Activated T-cell treated with anti-CD3 and anti-CD28 coated beads for 4 hours (primary cell): Measurements from ENCODE around the gene EHBP1.

Experiments
- DNase-seq: peaks from one replicate; pipeline ENCODE4 v3.0.0-alpha.2; 2020

The EHBP1 gene

GRCh38 chr2:62785810-62786597 lies 80.5 kb downstream of the EHBP1 start:
- DNase-seq: no peak

GRCh38 chr2:62787386-62787785 lies 81.9 kb downstream of the EHBP1 start:
- DNase-seq: no peak

DNA sequence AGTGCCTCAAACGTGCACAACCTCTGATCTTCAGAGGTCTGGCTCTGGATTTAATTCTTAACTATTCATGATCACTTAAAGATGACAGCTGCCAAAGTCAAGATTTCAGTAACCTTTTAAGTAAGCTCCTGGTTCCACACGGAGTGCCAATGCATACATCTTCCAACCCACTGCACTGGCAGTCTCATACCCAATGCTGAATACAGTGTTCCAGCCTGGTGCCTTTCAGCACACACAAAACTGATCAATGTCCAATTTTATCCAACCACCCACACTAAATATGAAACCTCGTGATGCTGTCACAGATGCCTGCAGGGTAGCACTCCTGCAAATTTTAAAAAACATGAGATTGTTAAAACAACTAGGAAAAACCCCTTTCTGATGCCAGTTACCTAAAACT lies 84.0 kb downstream of the EHBP1 start:
- DNase-seq: no peak

DNA sequence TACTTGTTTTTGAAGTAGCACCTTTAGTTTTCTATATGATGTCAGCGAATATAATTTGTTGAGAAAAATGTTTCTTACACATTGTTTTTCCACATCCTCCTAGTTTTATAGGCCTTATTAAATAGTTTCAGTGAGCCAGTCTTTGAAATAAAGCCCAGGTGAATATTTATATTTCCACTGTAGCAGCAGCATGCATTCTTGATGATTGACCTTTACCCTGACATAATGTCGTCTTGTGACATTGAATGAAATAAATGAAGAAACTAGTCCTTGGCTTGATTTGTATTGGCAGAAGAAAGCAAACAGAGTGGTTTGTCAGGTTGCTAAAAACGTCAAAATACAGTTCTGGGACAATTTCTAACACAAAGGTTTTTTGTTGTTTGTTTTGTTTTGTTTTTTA lies 84.4 kb downstream of the EHBP1 start:
- no peak for DNase-seq

- DNase-seq: no peak
Observed at GRCh38 chr2:62792408-62792807, 86.9 kb downstream of the EHBP1 start.

- no peak for DNase-seq
Observed at GRCh38 chr2:62793213-62793612, 87.7 kb downstream of the EHBP1 start.

- no peak for DNase-seq
Observed at GRCh38 chr2:62794791-62795190, 89.3 kb downstream of the EHBP1 start.

DNA sequence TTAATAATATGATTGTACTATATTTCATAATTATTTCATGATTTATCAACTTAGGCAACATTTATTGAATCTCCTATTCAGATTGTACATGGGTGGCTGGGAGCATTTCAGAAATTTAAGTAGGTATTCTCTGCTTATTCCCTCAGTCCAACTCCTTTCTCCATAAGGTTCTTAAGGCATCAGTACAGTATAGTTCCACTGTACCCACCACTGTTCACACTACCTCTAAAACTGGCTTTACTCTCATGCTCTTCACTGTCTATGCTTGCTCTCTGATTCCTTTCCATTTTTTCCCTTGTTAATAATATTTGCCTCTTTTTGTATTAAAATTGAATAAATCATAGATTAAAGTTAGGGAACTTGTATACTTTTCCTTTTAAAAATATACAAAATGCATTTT lies 89.8 kb downstream of the EHBP1 start:
- no peak for DNase-seq

- DNase-seq: no peak
Observed at GRCh38 chr2:62797107-62797506, 91.6 kb downstream of the EHBP1 start.

DNA sequence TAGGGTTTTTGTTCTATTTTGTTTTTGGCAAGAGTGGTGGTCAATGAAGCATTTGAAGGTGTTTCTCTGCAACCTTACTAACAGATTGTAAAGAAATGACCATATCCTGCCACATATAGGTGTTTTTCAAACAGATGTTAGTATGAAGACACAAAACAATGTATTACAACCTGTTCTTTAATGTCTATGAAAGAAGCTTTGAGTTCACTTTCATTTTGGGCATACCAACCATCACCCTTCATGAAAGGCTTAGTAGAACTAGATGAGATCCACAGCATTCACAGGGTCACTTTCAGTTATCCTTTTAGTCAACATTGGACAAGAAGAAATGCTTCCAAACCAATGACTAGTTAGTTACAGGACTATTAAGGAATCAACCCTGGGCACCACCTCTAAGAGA lies 95.1 kb downstream of the EHBP1 start:
- no peak for DNase-seq

DNA sequence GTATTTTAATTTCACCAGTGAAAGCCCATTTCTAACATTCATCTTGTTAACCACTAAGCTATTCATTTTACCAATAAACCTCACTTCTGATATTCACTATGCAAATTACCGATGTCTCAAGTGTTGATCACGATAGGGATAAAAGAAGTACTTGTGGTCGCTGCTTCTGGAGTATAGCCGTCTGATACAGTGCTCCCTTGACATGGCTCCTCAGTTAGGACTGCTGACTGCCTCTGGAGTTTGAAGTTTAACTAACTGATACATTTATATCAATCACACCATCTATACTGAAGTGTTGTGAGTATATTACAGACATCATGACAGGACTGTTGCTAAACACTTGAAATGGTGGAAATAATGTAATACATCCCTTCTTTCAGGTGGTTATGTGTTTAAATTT lies 95.6 kb downstream of the EHBP1 start:
- no peak for DNase-seq

DNA sequence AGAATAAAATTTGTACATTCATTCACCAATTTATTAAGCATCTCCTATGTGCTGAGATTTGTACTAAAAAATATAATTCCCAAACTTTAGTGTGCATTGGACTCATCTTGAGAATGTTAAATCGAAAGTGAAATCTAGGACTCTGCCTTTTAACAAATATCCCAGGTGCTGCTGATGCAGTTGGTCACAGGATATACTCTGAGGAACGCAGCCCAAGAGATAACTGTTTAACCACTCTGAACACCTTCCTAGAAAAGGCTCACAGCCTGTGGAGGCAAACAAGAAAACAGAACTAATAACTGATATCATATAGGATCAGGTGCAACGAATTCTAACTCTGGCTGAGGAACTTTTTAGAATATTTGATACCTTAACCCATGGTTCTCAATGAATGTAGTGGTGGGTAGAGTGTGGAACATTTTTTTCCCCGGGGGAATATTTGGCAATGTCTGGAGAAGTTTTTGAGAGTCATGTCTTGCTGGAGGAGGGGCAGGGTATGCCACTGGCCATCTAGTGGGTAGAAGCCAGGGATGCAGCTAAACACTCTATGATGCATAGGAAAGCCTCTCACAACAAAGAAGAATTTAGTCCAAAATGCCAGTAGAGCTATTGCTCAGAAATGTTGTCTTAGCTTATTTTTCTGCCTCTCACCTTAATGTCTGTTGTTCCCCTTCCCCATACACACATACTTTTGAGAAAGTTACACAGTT lies 96.5 kb downstream of the EHBP1 start:
- no peak for DNase-seq

DNA sequence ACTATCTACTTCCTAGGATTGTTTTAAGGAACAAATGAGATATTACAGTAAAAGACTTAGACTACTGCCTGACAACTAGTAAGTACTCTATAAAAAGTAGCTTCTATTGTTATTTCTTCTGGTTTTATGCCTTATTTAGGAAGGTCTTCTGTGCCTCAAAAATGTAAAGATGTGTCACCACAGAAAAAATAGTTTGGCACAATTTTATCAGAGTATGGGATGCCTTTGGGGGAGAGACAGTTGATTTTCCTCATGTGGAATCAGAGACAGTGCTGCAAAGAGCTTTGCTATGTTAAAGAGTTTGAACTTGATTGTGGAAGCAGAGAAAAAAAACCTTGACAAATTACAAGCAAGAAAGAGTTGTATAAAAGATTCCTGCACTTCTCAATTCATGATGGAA lies 98.4 kb downstream of the EHBP1 start:
- no peak for DNase-seq

DNA sequence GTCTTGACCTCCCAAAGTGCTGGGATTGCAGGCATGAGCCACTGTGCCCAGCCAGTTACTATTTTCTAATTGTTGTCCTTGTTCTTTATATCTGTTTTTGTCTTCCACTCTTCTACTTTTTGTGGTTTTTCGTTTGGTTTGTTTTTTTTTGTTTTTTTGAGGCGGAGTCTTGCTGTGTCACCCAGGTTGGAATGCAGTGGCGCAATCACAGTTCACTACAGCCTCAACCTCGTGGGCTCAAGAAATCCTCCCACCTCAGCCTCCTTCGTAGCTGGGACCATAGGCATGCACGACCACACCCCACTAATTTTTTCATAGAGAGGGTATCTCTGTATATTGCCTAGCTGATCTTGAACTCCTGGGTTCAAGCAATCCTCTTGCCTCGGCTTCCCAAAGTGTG lies 100.7 kb downstream of the EHBP1 start:
- DNase-seq: no peak

- DNase-seq: no peak
Observed at GRCh38 chr2:62808554-62808953, 103.0 kb downstream of the EHBP1 start.

DNA sequence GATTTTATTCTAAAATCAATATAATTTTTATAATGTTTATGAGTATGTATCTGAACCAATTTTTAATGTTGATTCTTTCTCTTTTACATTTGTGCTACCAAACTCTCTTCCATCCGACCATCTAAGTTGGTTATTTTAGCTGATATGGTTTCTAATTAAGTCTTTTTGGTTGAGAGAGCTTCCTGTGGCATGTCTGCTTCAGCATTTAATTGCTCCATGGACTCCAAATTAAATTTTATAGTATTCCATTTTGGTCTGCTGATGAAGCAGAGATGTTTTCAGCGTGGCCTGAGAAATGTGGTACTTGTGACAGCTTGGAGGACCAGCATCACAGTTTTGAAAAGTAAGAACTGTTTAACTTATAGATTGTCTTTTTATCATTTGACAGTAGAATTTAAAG lies 105.6 kb downstream of the EHBP1 start:
- DNase-seq: no peak

DNA sequence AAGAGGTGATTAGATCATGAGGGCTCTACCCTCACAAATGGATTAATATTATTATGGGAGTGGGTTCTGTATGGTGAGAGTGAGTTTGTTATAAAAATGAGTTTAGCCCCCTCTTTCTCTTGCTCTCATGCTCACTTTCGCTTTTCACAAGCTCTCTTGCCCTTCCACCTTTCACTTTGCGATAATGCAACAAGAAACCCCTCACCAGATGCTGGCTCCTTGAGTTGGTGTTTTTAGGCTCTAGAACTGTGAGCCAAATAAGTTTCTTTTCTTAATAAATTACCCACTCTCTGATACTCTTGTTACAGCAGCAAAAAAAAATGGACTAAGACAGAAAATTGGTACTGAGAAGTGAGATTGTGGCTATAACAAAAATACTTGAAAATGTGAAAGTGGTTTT lies 106.5 kb downstream of the EHBP1 start:
- DNase-seq: no peak

GRCh38 chr2:62812921-62813825 lies 107.7 kb downstream of the EHBP1 start:
- DNase-seq: no peak

- no peak for DNase-seq
Observed at GRCh38 chr2:62814123-62814522, 108.6 kb downstream of the EHBP1 start.

DNA sequence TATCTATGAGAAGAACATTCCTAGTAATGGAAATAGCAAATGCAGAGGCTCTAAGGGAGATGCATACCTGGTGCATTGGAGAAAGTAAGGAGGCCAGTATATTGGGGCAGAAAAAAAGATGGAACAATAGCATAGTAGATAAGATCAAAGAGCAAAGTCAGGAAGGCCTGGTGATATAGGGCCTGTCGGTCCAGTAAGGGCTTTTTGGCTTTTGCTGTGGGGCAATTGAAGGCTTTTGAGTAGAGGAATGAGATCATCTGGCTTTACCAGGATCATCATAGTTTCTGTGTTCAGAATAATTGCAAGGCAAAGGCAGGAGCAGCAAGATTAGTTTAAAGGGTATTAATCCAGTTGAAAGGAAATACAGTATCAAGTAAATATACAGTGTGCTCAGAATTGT lies 111.8 kb downstream of the EHBP1 start:
- DNase-seq: no peak

- DNase-seq: no peak
Observed at GRCh38 chr2:62817995-62818713, 112.6 kb downstream of the EHBP1 start.

DNA sequence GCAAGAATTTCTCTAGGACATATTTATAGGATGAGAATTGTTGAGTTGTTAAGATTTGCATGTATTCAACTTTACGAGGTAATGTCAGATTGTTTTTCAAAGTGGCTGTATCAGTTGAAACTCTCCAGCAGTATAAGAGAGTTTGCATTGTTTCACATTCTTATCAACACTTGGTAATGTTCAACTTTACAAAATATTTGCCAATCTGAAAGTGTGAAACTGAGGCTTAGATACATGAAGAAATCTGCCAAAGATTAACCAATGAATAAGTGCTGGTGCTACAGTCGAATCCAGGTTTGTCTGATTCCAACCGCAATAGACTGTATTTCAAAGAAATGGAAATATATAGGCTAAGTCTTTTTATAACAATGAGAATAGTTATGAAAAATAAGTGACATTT lies 117.0 kb downstream of the EHBP1 start:
- DNase-seq: no peak

DNA sequence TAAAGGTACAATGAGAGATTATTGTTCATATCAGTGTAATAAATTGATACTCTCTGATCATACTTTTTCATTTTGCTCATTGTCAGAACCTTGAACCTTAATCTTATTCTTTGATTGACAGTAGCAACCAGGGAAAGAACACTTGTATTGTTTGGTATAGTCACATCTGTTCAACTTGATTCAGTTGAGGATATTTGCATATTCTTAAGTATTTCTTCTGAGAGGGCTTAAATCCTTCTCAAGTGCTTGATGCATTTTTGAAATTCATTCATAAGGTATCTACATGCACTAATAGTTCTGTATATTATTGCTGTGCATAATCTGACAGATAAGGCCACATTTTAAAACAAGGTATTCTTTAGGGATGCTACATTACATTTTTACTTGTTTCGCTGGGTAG lies 118.9 kb downstream of the EHBP1 start:
- DNase-seq: no peak
